Measurements from ENCODE around the gene RAB40B. TPM values are rescaled to one million over a fixed set of nuclear protein-coding genes. Genes with fewer than 3 reads are reported as not detected.

RAB40B gene
- total RNA-seq, 1 experiment from 2014 or later: 22.1 TPM

DNA sequence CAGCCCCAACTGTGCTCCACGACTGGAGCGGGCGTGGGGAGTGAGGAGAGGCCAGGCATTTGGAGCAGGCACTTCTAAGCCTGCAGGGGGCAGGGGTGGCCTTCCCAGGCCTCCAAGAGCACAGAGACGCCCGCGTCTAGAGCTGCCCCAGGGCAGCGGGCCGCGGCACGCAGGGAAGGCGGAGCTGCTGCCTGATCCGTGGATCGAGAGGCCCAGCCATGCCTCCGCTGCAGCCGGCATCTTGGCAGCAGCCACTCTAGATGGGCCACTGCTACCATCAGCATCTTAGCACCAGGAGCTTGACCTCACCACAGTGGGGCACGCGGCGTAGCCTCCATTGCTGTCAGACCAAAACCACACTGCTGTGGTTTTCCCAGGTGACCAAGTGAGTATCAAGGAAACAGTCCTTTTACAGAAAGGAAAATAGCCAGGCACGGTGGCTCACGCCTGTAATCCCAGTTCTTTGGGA, 29.8 kb downstream of the RAB40B start (continued):
- TF ChIP-seq, protein P1, sequence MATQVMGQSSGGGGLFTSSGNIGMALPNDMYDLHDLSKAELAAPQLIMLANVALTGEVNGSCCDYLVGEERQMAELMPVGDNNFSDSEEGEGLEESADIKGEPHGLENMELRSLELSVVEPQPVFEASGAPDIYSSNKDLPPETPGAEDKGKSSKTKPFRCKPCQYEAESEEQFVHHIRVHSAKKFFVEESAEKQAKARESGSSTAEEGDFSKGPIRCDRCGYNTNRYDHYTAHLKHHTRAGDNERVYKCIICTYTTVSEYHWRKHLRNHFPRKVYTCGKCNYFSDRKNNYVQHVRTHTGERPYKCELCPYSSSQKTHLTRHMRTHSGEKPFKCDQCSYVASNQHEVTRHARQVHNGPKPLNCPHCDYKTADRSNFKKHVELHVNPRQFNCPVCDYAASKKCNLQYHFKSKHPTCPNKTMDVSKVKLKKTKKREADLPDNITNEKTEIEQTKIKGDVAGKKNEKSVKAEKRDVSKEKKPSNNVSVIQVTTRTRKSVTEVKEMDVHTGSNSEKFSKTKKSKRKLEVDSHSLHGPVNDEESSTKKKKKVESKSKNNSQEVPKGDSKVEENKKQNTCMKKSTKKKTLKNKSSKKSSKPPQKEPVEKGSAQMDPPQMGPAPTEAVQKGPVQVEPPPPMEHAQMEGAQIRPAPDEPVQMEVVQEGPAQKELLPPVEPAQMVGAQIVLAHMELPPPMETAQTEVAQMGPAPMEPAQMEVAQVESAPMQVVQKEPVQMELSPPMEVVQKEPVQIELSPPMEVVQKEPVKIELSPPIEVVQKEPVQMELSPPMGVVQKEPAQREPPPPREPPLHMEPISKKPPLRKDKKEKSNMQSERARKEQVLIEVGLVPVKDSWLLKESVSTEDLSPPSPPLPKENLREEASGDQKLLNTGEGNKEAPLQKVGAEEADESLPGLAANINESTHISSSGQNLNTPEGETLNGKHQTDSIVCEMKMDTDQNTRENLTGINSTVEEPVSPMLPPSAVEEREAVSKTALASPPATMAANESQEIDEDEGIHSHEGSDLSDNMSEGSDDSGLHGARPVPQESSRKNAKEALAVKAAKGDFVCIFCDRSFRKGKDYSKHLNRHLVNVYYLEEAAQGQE (IDR thresholded peaks at IDR 0.05; ENCODE audit: low read depth): no peak
- no peak for TF ChIP-seq ELF1 (IDR thresholded peaks at IDR 0.05; ENCODE audit: borderline replicate concordance, low read depth)
- no peak for TF ChIP-seq EGR1 (IDR thresholded peaks at IDR 0.05; ENCODE audit: low read depth)
- TF ChIP-seq, protein P2, sequence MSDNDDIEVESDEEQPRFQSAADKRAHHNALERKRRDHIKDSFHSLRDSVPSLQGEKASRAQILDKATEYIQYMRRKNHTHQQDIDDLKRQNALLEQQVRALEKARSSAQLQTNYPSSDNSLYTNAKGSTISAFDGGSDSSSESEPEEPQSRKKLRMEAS (IDR thresholded peaks at IDR 0.05): no peak
- no peak for TF ChIP-seq CBX3 (IDR thresholded peaks at IDR 0.05; ENCODE audit: low read depth)
- no peak for TF ChIP-seq EZH2phosphoT487 (IDR thresholded peaks at IDR 0.05; ENCODE audit: borderline replicate concordance)
- no peak for TF ChIP-seq YY1 (IDR thresholded peaks at IDR 0.05; ENCODE audit: extremely low read depth, insufficient replicate concordance, low read depth, low read length)

DNA sequence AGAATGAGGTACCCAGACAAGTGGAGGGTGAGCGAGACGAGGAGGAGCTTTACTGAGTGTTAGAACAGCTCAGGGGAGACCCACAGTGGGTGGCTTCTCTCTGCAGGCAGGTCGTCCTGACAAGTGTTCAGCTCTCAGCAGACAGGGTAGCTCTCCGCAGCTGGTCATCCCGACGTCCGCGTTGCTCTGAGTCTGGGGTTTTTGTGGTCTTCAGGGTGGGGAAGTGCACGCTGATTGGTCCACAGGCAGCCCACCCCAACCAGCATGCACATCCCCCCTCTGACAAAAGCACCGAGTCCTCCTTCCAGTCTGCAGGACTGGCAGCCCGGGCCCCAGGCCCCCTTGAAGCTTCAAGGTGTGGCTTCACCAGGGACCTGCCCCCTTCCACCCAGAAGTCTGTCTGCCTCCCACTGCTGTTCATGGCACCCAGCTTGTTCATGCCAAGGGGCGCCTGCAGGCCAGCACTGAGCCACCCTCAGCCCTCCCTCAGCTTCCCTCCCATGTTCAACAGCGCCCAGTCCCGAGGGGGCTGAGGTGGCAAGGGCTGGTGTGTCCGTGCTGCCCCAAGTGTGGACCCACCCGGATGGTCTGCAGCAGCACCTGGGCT, 30.4 kb downstream of the RAB40B start:
- ATAC-seq: peak; percentile 43; the same call in 1 of the 2 replicates
- H3K4me1 ChIP-seq (ENCODE audit: control insufficient read depth in 1 of 2, insufficient read depth in 2 of 2, low read length in 2 of 2): peaks cover 0 to 8% of the 10 kb centered on the region in 2 experiments; a peak in 1 of 4 replicates
- H3K9me2 ChIP-seq (ENCODE audit: insufficient read depth): no peaks in the 10 kb centered on the region
- no peak overlapping the region; the same call in 1 of the 2 replicates for H3K27ac ChIP-seq (ENCODE audit: low read depth, low read length)
- no peaks in the 10 kb centered on the region for H4K20me1 ChIP-seq (ENCODE audit: insufficient read depth)
- H2AFZ ChIP-seq (ENCODE audit: low read depth, low read length, poor library complexity, severe bottlenecking): no peak overlapping the region
- H3K9ac ChIP-seq (ENCODE audit: low read length): no peak overlapping the region
- no TSS peak for BruUV-seq (replicated peaks)
- intact Hi-C loops (cut with micrococcal nuclease): loop anchor here (1.0 kb wide), 1 partner anchor 99 kb away; no protein-coding TSS in a partner anchor
- no peaks in the 10 kb centered on the region for H3K9me3 ChIP-seq (ENCODE audit: control insufficient read depth in 1 of 2, insufficient read depth in 1 of 2, low read depth in 1 of 2, low read length in 2 of 2)
- H3K4me3 ChIP-seq (replicated peaks in 1 of 2; ENCODE audit: low read depth in 1 of 2, low read length in 2 of 2): no peak overlapping the region
- H3K27me3 ChIP-seq (ENCODE audit: insufficient read depth, low read length): no peaks in the 10 kb centered on the region
- no peaks in the 10 kb centered on the region for H3K36me3 ChIP-seq (ENCODE audit: control insufficient read depth in 1 of 2, insufficient read depth in 2 of 2, low read length in 2 of 2)
- peak overlapping the region; percentile 65 for H3K4me2 ChIP-seq (ENCODE audit: low read length)
- TF ChIP-seq YY1 (IDR thresholded peaks at IDR 0.05; ENCODE audit: extremely low read depth, insufficient replicate concordance, low read depth, low read length) (no peak), ZNF274 (IDR thresholded peaks at IDR 0.05; ENCODE audit: low read depth, low read length) (no peak), ZFX (IDR thresholded peaks at IDR 0.05) (no peak), SRF (IDR thresholded peaks at IDR 0.05; ENCODE audit: low read depth) (no peak), JUND (IDR thresholded peaks at IDR 0.05) (no peak), EZH2 (IDR thresholded peaks at IDR 0.05) (no peak)
- TF ChIP-seq, protein P2 (IDR thresholded peaks at IDR 0.05): no peak
- ChIA-PET CTCF (interaction anchor here (0.7 to 1.2 kb wide), 5 partner anchors 87 to 110 kb away, joined by 3 to 6 read pairs (median 3); no protein-coding TSS in a partner anchor), POLR2A (no interaction called here), RAD21 (ENCODE audit: low non-redundant PET in 1 of 2, low total read pairs in 2 of 2, uncharacterized antibody in 2 of 2, unreplicated experiment in 2 of 2) (interaction anchor here (0.6 to 1.2 kb wide), 2 partner anchors 11 to 99 kb away, joined by 3 read pairs; no protein-coding TSS in a partner anchor)
- H3K79me2 ChIP-seq (ENCODE audit: insufficient read depth, low read length): no peaks in the 10 kb centered on the region
- no peak for DNase-seq (ENCODE audit: low read depth, low spot score)
